ENCODE data around the gene PPP1R9B. TPM values are rescaled to one million over a fixed set of nuclear protein-coding genes. Genes with fewer than 3 reads are reported as not detected.

PPP1R9B gene
- total and polyA plus RNA-seq, 4 donors: 0.90 to 26.1 (median 7.1) TPM

DNA sequence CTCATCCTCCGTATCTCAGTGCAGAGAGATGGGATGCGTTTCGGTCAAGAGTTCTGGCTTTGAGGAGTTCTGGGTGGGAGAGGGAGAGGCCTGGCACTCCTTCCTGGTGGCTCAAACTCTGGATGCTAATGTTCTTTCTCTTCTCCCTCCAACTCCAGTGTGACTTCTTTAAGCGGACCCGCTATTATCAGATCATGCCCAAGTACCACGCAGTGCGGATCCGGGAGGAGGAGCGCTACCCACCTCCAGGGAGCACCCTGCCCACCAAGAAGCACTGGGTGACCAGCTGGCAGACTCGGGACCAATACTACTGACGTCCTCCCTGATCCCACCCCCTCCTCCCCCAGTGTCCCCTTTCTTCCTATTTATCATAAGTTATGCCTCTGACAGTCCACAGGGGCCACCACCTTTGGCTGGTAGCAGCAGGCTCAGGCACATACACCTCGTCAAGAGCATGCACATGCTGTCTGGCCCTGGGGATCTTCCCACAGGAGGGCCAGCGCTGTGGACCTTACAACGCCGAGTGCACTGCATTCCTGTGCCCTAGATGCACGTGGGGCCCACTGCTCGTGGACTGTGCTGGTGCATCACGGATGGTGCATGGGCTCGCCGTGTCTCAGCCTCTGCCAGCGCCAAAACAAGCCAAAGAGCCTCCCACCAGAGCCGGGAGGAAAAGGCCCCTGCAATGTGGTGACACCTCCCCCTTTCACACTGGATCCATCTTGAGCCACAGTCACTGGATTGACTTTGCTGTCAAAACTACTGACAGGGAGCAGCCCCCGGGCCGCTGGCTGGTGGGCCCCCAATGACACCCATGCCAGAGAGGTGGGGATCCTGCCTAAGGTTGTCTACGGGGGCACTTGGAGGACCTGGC, 61.3 kb downstream of the PPP1R9B start:
- TF ChIP-seq, protein P1, sequence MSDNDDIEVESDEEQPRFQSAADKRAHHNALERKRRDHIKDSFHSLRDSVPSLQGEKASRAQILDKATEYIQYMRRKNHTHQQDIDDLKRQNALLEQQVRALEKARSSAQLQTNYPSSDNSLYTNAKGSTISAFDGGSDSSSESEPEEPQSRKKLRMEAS (IDR thresholded peaks at IDR 0.05): no peak
- TF ChIP-seq FOXA1 (IDR thresholded peaks at IDR 0.05) (no peak), EGR1 (IDR thresholded peaks at IDR 0.05; ENCODE audit: low read depth in 2 of 2) (no peak), HNF4G (IDR thresholded peaks at IDR 0.05) (no peak), JUND (IDR thresholded peaks at IDR 0.05) (no peak), HNF4A (conservative IDR thresholded peaks at IDR 0.05) (no peak), SP1 (IDR thresholded peaks at IDR 0.05) (no peak), NR2F2 (IDR thresholded peaks at IDR 0.05) (no peak), RXRA (IDR thresholded peaks at IDR 0.05) (no peak), GABPA (IDR thresholded peaks at IDR 0.05 in 1 of 2, conservative IDR thresholded peaks at IDR 0.05 in 1 of 2) (no peak), RAD21 (IDR thresholded peaks at IDR 0.05) (no peak), FOXA2 (IDR thresholded peaks at IDR 0.05) (no peak), TAF1 (conservative IDR thresholded peaks at IDR 0.05) (no peak), YY1 (IDR thresholded peaks at IDR 0.05) (no peak)
- TF ChIP-seq, protein P2, sequence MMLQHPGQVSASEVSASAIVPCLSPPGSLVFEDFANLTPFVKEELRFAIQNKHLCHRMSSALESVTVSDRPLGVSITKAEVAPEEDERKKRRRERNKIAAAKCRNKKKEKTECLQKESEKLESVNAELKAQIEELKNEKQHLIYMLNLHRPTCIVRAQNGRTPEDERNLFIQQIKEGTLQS (IDR thresholded peaks at IDR 0.05): no peak
- TF ChIP-seq, protein P3, sequence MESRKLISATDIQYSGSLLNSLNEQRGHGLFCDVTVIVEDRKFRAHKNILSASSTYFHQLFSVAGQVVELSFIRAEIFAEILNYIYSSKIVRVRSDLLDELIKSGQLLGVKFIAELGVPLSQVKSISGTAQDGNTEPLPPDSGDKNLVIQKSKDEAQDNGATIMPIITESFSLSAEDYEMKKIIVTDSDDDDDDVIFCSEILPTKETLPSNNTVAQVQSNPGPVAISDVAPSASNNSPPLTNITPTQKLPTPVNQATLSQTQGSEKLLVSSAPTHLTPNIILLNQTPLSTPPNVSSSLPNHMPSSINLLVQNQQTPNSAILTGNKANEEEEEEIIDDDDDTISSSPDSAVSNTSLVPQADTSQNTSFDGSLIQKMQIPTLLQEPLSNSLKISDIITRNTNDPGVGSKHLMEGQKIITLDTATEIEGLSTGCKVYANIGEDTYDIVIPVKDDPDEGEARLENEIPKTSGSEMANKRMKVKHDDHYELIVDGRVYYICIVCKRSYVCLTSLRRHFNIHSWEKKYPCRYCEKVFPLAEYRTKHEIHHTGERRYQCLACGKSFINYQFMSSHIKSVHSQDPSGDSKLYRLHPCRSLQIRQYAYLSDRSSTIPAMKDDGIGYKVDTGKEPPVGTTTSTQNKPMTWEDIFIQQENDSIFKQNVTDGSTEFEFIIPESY (IDR thresholded peaks at IDR 0.05): no peak
- TF ChIP-seq, protein P4, sequence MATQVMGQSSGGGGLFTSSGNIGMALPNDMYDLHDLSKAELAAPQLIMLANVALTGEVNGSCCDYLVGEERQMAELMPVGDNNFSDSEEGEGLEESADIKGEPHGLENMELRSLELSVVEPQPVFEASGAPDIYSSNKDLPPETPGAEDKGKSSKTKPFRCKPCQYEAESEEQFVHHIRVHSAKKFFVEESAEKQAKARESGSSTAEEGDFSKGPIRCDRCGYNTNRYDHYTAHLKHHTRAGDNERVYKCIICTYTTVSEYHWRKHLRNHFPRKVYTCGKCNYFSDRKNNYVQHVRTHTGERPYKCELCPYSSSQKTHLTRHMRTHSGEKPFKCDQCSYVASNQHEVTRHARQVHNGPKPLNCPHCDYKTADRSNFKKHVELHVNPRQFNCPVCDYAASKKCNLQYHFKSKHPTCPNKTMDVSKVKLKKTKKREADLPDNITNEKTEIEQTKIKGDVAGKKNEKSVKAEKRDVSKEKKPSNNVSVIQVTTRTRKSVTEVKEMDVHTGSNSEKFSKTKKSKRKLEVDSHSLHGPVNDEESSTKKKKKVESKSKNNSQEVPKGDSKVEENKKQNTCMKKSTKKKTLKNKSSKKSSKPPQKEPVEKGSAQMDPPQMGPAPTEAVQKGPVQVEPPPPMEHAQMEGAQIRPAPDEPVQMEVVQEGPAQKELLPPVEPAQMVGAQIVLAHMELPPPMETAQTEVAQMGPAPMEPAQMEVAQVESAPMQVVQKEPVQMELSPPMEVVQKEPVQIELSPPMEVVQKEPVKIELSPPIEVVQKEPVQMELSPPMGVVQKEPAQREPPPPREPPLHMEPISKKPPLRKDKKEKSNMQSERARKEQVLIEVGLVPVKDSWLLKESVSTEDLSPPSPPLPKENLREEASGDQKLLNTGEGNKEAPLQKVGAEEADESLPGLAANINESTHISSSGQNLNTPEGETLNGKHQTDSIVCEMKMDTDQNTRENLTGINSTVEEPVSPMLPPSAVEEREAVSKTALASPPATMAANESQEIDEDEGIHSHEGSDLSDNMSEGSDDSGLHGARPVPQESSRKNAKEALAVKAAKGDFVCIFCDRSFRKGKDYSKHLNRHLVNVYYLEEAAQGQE (IDR thresholded peaks at IDR 0.05): no peak
- TF ChIP-seq, protein P5, sequence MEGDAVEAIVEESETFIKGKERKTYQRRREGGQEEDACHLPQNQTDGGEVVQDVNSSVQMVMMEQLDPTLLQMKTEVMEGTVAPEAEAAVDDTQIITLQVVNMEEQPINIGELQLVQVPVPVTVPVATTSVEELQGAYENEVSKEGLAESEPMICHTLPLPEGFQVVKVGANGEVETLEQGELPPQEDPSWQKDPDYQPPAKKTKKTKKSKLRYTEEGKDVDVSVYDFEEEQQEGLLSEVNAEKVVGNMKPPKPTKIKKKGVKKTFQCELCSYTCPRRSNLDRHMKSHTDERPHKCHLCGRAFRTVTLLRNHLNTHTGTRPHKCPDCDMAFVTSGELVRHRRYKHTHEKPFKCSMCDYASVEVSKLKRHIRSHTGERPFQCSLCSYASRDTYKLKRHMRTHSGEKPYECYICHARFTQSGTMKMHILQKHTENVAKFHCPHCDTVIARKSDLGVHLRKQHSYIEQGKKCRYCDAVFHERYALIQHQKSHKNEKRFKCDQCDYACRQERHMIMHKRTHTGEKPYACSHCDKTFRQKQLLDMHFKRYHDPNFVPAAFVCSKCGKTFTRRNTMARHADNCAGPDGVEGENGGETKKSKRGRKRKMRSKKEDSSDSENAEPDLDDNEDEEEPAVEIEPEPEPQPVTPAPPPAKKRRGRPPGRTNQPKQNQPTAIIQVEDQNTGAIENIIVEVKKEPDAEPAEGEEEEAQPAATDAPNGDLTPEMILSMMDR (IDR thresholded peaks at IDR 0.05; ENCODE audit: low read depth, low read length, missing input control): no peak
- Histone ChIP-seq H3K9me3 (ENCODE audit: control insufficient read depth in 4 of 4, low read length in 3 of 4) (no peaks in the 10 kb centered on the region), H3K4me3 (ENCODE audit: low read depth in 1 of 3, low read length in 3 of 3) (no peak overlapping the region), H3K4me1 (ENCODE audit: control insufficient read depth in 4 of 4, insufficient read depth in 4 of 4, low read length in 3 of 4) (no peaks in the 10 kb centered on the region), H3K27ac (ENCODE audit: low read depth in 1 of 2, low read length in 2 of 2) (no peak overlapping the region), H3K9ac (ENCODE audit: low read depth in 1 of 2, low read length in 2 of 2) (no peak overlapping the region), H3K36me3 (ENCODE audit: control insufficient read depth in 4 of 4, insufficient read depth in 3 of 4, low read depth in 1 of 4, low read length in 3 of 4) (no peaks in the 10 kb centered on the region), H3K27me3 (ENCODE audit: control insufficient read depth in 4 of 4, insufficient read depth in 4 of 4, low read length in 3 of 4) (no peaks in the 10 kb centered on the region)
- WGBS: 84% methylated on average over 25 of the region's 25 CpGs
- DNase-seq (ENCODE audit: low spot score): no peak

All from liver (tissue), 9 donors.